ENCODE data around the gene PEA15.

- TF ChIP-seq POLR2A (IDR thresholded peaks at IDR 0.05): no peak
- TF ChIP-seq CTCF (IDR thresholded peaks at IDR 0.05): no peak
Observed at GRCh38 chr1:160168609-160169369, 36.4 kb upstream of the PEA15 start.

All from prostate gland (tissue), 2 donors.